ENCODE measurements around the gene TSHZ3.

DNA sequence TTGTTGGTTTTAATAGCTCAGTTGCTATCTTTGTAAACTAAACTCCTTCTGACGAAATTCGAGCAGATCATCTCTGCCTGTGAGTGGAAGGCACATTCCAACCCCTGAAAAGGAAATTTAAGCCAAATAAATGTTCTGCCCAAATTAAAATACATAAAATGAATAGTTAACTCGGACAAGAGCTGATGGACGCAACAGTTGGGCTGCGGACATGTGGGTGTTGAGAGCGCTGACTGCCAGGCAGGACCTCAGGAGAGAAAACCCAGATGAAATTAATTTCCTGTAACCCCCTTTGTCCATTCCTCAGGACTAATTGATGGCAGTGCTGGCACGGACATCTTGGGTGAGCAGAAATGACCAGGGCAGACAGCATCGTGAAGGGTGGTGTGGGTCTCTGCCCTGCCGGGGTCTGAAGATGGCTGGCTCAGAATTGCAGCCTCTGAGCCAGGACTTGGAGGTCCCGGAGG lies 86.5 kb downstream of the TSHZ3 start:
- TF ChIP-seq ARNT (IDR thresholded peaks at IDR 0.05) (no peak), ZNF384 (IDR thresholded peaks at IDR 0.05) (no peak), HDGF (IDR thresholded peaks at IDR 0.05; ENCODE audit: borderline replicate concordance) (no peak), L3MBTL2 (conservative IDR thresholded peaks at IDR 0.05) (no peak), BHLHE40 (IDR thresholded peaks at IDR 0.05; ENCODE audit: borderline replicate concordance) (no peak), TARDBP (IDR thresholded peaks at IDR 0.05) (no peak), NFRKB (IDR thresholded peaks at IDR 0.05) (no peak), SP1 (IDR thresholded peaks at IDR 0.05) (no peak), FOXA1 (IDR thresholded peaks at IDR 0.05) (no peak), FOXM1 (IDR thresholded peaks at IDR 0.05; ENCODE audit: borderline replicate concordance) (no peak), ELF4 (IDR thresholded peaks at IDR 0.05) (no peak)
- TF ChIP-seq, protein P1, sequence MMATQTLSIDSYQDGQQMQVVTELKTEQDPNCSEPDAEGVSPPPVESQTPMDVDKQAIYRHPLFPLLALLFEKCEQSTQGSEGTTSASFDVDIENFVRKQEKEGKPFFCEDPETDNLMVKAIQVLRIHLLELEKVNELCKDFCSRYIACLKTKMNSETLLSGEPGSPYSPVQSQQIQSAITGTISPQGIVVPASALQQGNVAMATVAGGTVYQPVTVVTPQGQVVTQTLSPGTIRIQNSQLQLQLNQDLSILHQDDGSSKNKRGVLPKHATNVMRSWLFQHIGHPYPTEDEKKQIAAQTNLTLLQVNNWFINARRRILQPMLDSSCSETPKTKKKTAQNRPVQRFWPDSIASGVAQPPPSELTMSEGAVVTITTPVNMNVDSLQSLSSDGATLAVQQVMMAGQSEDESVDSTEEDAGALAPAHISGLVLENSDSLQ (IDR thresholded peaks at IDR 0.05), result no peak

Data from HEK293T (cell line).